CD4-positive, alpha-beta T cell treated with Interleukin-2 at 100 ng/mL for 4 hours (primary cell): ENCODE measurements around the gene TRIM40.

ENCODE experiments used
- DNase-seq: peaks from one replicate; pipeline ENCODE4 v3.0.0-alpha.2; 2020; ENCODE audit warnings: low spot score

TRIM40 gene, protein sequence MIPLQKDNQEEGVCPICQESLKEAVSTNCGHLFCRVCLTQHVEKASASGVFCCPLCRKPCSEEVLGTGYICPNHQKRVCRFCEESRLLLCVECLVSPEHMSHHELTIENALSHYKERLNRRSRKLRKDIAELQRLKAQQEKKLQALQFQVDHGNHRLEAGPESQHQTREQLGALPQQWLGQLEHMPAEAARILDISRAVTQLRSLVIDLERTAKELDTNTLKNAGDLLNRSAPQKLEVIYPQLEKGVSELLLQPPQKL

DNA sequence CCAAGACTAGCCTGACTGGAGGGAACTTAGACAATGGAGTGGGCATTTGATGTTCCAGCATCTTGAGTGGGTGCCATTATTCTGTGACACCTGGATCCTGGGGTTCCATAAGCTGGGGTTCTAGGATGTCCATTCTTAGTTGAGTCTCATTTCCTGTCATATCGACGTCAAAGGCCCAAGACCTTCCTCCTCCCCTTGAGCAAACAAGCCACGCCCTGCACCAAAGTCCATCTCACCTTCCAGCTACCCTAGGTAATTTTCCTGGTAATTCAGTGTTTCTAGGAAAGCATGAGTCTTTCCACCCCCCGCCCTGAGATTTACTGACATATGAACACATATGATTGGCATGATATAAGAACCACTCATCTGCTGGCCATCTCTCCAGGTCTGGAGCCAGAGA, at the start of gene TRIM40:
Gene TRIM40 (plus strand): TSS at position 384 of the 400 bp plus-strand sequence. CDS start 897 bp downstream, outside the sequence.
- no peak for DNase-seq

DNA sequence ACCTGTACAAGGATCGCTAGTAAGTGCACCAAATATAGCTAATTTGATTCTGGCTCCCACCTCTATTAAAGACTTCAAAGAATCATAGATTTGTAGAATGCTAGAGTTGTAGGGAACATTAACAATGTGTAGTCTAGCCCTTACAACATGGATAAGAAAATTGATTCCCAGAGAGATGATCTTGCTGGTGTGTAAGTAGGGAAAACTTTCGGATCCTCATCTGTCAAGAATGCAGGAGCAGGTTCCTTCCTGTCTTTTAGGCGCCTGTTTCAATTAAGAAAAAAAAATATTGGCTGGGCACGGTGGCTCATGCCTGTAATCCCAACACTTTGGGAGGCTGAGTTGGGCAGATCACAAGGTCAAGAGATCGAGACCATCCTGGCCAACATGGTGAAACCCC, 48.1 kb upstream of the TRIM40 start:
- no peak for DNase-seq

DNA sequence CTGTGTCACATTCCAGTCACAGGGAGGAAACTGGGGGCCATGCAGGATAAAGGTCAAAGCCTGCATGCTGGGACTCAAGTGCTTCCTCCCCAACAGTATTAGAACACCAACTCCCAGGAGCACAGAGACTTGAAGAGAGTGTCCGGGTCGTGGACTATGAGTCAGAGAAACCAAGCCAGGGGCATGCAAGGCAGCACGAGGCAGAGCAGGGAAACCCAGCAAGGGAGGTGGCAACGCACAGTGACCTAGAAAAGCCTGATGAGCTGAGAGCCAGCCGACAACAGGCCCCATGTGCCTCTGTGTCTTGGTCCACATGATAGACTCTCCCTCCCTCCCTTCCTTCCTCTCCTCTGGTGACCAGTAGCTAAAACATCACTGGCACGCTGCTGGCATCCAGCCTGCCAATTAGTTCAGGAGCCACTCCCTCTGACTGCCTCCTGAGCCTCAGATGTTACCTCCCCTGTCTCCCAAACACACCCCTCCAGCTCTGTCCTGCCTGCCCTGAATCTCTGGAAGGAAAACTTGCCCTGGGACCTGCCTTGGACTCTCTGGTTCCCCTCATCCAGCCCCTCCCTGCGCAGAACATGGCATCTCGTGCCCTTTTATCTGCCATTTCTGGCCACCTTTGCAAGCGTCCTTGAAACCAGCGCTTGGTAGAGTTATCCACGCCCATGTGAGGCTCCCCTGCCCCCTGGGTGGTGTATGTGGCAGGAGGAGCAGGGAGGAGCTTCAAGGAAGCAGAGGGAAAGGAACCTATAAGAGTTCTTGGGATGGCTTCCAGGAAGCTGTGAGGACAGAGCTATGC, 44.2 kb upstream of the TRIM40 start:
- DNase-seq: no peak

DNA sequence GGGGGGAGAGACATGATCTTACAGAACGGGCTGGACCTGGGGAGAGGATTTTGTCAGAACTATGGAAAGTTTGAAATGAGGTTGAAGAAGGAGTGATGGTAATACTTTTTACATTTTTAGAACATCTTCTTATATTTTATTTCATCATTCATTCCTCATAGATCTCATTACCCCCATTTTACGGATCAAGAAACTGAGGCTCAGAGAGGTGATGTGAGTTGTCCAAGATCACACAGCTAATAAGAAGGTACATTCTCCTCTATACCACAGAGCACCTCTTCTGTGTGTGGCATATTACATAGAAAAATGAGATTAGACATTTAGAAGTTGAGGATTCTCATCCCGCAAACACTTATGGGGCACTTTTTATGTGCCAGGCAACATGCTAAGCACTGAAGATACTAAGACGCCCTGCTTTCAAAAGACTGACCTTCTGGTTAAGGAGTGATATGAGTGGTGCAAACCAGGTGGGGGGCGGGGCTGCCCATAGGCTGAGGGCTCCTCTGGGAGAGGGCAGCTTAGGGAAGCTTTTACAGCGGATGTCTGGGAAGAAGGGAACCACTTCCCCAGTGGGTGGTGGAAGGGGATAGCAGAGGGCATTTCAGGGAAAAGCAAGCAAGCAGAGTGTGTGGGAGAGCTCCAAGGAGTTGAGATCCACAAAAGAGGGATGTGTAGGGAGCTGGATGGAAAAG, 42.9 kb upstream of the TRIM40 start:
- DNase-seq: no peak

DNA sequence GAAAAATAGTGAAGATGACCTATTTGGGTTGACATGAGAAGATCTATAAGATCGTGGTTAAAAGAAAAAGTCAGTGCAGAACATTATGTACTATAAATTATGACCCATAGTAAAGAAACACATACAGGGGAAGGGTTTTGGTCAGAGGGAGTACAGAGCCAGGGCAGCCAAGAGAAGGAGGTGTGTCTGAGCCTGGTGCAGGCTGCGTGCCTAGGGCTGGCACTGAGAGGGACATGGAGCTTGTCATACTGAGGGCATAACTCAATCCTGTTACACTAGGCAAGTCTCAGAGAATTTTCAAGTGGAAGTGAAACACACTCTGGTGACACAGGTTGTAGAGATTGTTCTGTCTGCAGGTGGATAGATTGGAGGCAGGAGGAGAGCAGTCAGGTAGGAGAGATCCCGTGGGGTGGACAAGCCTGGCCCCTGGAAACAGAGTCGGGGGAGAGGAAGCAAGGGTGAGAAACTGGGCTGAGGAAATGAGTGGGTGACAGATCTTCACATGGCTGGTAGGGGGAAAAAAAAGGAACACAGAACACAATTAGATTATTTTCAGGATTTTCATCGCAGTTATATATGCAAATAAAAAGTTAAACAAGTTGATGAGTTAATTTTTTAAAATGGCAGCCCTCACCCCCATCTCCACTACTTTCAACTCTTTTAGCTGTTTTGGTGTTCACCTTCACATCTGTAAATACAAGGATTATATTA, 41.8 kb upstream of the TRIM40 start:
- no peak for DNase-seq

DNA sequence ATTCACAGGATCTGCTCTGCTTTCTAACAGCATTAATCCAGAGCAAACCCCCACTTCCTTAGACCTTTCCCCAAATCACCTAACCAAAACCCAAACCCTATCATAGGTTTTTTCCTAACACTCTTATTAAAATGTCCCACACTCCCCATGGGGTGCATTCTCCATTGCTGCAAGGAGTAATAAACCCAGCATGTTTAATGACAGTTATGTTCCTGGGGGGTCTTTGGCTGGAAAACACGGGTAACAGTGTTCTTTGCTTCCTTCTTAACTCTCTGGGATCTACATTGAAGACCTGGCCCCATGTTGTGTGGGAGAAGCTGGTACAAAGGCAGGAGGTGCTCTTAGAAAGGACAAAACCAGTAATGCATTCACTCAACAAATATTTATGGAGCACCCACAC, 39.1 kb upstream of the TRIM40 start:
- DNase-seq: no peak

DNA sequence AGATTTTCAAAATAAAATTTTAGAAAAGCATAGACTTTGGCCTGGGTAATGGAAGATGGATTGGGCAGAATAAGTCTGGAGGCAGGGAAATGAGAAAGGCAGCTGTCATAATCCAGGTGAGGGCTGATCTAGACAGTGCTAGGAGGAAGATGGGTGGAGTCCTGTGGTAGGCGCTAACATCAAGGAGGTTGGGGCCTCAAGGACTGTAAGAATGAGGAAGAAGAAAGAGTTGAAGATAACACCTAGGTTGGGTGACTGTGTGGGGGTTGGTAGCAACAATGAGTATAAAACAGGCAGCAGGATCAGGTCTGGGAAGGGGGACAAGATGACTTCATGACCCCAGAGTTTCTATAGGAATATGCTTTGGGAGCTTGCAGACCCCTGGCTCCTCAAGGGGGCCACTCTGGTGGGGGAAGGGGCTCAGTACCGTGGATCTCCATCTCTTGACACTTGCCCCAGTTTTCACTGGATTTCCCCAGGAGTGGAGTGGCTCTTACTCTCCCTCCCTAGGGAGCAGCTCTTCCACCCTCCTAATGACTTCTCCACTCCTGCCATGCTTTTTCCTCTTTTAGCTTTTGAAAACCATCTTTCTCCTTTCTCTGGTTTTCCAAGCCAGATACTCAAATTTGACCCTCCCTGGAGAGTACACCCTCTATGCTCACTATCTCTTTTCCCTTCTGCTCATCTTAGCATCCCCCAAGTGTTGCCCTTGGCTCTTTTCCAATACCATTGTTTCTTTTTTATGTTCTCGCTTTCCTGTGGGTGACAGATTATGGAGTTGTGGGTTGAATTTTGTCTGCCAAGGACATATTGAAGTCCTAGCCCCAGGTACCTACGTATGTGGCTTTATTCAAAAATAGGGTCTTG, 37.8 kb upstream of the TRIM40 start:
- no peak for DNase-seq

DNA sequence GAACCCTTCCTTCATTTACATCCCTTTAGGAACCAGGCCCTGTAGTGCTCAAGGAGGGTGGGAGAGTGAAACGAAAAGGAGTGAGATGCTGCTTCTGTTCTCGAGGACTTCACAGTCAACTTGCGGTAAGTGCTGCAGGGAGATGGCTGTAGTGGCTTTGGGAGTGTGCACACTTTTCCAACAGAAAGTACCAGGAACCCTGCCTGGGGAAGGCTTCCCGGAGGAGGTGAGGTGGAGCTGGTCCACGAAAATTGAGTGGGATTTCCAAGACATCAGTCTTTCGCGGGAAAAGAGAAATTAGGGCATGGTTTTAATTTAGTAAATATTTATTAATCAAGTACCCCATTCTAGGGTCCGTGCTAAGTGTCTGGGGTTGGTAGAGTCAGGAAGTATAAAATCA, 35.8 kb upstream of the TRIM40 start:
- no peak for DNase-seq

DNA sequence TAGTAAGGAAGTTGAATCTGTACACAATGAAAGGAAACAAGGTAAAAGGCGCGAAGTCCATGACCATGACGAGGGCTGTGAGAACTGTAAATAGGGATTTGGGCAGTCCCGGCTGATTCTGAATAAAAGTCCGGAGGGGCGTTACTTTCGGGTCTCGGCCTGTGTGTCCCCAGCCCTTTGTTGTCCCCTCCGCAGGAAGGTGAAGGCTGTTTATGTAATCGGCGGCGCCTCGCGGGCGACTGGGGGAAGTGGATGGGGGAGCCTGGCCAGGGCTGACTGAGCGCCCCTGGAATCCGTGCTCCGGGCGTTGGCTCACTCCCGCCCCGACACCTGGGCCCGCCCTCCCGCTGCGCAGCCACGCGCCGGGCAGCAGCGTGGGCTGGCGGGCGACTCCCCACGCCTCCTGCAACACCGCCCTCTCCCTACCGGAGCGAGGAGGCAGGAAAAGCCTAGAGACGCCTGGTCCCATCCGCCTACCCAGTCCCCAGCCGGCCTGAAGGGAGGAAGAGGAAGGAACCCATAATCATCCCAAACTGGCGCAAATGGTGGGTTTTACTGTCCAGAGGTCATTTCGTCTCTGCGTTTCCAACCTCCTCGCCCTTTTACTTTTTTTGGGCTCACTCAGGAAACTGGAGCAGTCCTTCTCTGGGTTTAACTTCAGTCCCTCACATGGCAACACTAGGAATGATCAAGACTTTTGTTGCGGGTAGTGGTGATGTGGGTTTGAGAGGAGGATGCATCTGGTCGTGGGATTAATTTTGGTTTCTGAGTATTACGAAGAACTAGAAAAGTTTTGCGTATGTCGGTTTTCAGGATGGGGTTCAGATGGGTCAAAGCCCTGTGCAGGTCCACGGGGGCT, 35.1 kb upstream of the TRIM40 start:
- no peak for DNase-seq

DNA sequence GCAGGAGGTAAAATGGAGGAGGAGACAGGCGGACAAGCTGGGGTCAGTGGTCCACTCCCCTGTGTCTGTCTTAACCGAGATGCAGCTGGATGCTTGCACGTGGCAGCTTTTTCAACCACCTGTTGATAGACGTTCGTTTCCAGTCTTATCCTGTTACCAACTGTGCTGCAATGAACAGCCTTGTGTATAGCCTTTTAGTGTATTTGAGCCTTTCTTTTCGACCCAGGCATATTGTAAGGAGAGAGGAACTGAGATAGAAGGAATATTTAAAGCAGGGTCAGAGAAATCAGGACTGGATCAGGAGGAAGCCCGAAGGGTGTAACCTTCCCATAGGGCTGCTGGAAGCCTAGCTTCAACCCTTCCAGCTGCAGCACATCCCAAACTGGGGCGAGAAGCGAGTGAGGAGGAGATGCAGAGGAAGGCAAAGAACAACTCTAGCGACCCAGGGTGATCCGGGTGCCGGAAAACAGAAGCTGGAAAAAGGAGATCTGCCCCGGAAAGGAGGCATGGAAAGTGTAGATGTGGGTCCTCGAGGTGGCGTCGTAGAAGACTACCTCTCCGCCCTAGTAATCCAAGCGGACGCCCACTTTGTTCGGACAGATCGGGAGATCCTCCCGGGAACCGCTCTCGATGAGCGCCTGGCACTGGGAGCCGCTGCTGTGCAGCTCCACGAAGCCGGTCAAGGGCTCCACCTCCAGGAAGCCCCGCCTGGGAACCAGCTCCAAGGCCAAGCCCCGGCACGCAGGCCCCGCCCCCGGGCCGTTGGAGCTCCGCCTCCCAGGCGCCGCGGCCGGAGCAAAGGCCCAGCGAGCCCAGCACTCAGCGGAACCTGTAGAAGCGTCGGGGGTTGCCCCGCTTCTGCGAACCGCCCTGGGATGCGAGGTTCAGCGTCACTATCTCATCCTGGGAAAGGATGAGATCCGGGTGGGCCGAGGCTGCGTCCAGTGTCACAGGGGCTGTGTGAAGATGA, 34.2 kb upstream of the TRIM40 start:
- DNase-seq: peak; percentile 55

DNA sequence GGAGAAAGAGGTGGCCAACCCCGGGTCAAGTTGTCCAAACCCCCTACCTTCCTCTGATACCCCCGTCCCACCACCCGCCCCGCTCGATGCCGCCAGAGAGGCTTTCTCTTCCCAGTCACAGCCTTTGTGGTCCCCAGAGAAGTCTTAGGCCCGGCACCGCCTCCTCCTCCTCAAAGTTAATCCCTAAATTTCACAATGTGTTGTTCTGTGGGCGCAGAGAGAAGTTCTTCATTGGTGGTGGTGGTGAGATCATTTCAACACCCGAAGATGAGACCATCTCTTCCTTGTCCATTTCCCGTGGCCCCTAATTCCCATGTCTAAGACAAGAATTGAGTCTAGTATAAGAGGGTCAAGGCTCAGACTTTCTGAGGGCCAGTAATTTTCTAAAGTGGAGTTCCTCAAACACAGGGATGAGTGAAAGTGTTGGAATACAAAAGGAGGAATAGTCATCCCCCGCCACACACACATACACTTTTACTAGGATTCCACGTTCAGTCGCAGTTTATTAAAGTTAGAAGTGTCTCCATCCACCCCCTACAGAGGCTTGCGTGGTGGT, 33.4 kb upstream of the TRIM40 start:
- no peak for DNase-seq

DNA sequence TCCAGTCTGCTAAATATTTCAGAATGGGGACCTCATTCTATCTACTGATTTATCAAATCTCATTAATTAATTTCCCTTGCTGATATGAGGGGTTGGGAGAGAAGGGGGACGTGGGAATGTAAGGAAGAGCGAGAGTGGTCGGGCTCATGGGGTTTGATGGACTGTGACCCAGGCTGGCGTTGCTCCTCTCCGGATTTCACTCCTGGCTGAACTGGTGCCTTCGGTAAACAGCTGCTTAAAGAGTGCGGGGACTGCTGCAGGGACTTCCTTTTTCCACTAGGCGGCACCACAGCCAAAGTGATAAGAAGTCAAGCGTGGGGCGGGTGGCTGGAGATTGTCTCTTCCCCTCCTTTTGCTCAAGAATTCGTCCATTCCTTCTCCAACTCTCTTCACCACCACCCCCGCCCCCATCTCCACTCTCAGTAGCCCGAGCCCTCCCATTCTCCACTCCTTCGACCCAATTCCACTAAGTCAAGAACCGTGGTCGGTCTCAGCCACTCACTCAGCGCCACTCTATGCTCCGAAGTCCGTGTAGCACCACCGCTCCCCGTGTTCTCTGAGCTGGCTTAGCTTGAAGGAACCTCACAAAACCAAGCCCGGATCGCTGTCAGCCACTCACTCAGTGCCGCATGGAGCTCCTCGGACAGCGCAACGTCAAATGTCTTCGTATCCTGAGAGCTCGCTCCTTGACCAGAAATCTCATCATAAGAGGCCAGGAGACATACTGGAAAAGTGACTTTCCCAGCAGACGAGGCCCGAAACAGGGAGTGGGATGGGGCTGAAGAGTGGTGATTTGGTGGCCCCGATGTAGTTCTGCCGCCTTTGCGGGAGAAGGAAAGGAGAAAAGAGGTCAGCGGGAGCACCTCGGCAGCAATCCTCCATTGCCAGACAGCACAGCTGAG, 32.7 kb upstream of the TRIM40 start:
- DNase-seq: peak; percentile 89

DNA sequence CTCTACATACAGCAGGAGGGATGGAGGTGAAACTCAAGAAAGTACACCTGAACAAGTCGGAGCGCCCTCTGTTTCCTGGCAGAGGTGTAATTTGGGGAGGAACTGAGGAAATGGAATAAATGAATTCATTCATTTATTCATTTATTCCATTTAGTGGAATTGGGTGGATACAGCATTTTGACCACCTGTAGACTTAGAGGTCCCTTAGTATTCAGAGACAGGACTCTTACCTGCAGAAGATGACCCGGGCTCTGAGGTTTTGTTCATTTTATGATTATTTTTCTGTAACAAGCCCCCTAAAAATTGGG, 32.1 kb upstream of the TRIM40 start:
- DNase-seq: no peak

DNA sequence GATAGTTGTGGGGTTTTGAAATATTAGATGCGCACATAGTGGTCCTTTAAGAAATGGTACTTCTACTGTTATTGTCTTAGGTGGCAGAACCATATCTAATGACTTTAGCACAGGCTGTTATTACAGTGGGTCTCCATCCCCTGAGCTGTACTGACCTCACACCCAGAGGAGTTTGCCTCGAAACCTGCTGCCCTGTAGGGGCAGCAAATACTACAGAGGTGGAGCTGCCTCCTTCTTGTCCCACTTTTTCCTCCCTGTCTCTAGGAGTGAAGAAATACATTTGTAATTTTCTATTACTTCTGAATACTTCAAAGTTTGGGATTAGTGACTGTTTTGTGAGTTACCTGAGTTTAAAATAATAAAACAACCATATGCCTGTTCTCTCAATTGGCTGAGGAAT, 31.3 kb upstream of the TRIM40 start:
- no peak for DNase-seq

DNA sequence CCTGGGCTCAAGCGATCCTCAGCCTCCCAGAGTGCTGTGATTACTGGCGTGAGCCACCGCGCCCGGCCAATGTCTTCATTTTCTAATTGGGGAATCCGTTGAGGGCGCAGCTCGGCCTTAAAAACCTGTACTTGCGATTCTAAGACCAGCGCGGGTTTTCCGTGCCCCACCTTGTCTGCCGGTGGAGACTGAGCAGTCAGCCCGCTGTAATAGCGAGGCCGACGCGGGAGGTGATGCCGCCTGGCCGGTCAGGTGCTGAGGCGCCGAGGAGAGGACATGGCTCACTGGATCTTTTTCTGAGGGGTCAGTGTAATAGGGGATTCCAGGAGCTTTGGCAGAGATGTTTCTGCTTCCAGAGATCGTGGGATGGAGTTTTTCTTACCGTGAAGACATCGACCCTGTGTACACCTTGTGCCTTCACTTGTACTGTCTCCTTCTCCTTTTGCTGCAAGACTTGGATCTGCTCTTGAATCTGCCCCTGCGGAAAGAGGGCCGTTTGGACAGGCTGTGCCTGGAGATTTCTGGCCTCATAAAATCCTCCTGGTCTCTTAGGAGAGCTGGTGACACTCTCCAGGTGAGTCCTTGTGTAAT, 24.6 kb upstream of the TRIM40 start:
- no peak for DNase-seq

DNA sequence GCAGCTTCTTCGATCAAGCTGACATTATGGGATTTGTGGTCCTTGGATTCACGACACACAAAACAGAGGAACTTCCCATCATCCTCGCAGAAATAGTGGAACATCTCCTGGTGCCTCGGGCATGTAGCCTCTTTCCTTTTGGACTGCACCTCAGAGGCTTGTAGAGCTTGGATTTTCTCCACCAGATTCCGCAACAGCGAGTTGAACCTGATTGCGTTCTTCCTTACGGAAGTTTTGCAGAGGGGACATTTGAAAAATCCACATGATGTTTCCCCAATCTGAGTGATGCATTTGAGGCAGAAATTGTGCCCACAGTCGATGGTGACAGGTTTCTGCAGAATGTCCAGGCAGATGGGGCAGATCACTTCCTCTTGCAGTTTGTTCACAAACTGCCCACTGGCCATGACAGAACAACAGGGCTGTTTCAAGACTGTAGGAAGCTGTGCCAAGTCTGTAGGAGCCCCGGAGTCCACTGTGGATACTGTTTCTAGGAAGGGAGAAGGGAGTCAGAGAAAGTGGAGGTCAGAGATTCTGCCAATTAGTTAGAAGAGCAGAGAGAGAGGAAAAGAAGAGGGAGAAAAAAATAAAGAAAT, 23.4 kb upstream of the TRIM40 start:
- no peak for DNase-seq
